Loucy (cell line): Measurements from ENCODE around the gene MEGF9.

ENCODE experiments used
- H2AFZ ChIP-seq: fragments of 200-600 bp; sonication (generic); 2 replicates; pipeline ENCODE4 v1.6.0; 2016; ENCODE audit warnings: antibody characterized with exemption, mild to moderate bottlenecking, low read length, moderate library complexity
- H3F3A ChIP-seq: fragments of 200-600 bp; 2 replicates; pipeline ENCODE4 v1.6.0; 2016; ENCODE audit warnings: antibody characterized with exemption, low read depth, mild to moderate bottlenecking
- H3K27me3 ChIP-seq: fragments of 200-600 bp; sonication (generic); 2 replicates; pipeline ENCODE4 v1.6.1; 2014; ENCODE audit warnings: low read length, mild to moderate bottlenecking; ENCODE audit not compliant: insufficient read depth, poor library complexity, severe bottlenecking
- H3K36me3 ChIP-seq: fragments of 200-600 bp; sonication (generic); 2 replicates; pipeline ENCODE4 v1.6.1; 2016; ENCODE audit warnings: low read length; ENCODE audit not compliant: insufficient read depth
- H3K4me1 ChIP-seq: fragments of 200-600 bp; sonication (generic); 2 replicates; pipeline ENCODE4 v1.5.1; 2014; ENCODE audit warnings: low read length, mild to moderate bottlenecking; ENCODE audit not compliant: insufficient read depth, poor library complexity, severe bottlenecking
- H3K4me2 ChIP-seq: fragments of 200-600 bp; sonication (generic); 2 replicates; pipeline ENCODE4 v1.6.0; 2014; ENCODE audit warnings: antibody characterized with exemption, low read length, low read depth, mild to moderate bottlenecking; ENCODE audit not compliant: poor library complexity, severe bottlenecking
- H3K4me3 ChIP-seq: fragments of 200-600 bp; sonication (generic); 2 replicates; pipeline ENCODE4 v1.5.1; 2014; ENCODE audit warnings: low read length, mild to moderate bottlenecking, mixed read lengths; ENCODE audit not compliant: poor library complexity, severe bottlenecking
- H3K79me2 ChIP-seq: fragments of 200-600 bp; sonication (generic); 2 replicates; pipeline ENCODE4 v1.6.1; 2014; ENCODE audit warnings: low read length; ENCODE audit not compliant: insufficient read depth
- H3K9ac ChIP-seq: fragments of 200-600 bp; sonication (generic); 2 replicates; pipeline ENCODE4 v1.6.0; 2014; ENCODE audit warnings: mild to moderate bottlenecking, low read depth, low read length, moderate library complexity; ENCODE audit not compliant: poor library complexity, severe bottlenecking
- H3K9me2 ChIP-seq: fragments of 200-600 bp; sonication (generic); replicated peaks from 2 replicates; pipeline ENCODE4 v1.6.1; 2016; ENCODE audit warnings: low read depth, low read length, mixed read lengths
- H3K9me3 ChIP-seq: fragments of 200-600 bp; sonication (generic); 2 replicates; pipeline ENCODE4 v1.6.1; 2014; ENCODE audit warnings: mild to moderate bottlenecking, antibody characterized with exemption, low read length, low read depth; ENCODE audit not compliant: insufficient read depth
- H4K20me1 ChIP-seq: fragments of 200-600 bp; sonication (generic); 2 replicates; pipeline ENCODE4 v1.6.0; 2014; ENCODE audit warnings: antibody characterized with exemption, low read length, mild to moderate bottlenecking; ENCODE audit not compliant: insufficient read depth, poor library complexity, severe bottlenecking
- CTCF ChIP-seq: fragments of 200-600 bp; sonication (generic); conservative IDR thresholded peaks from 2 replicates; pipeline ENCODE4 v1.5.1; 2014; ENCODE audit warnings: mild to moderate bottlenecking, antibody characterized with exemption, low read length
- EZH2phosphoT487 ChIP-seq: fragments of 200-600 bp; IDR thresholded peaks from 2 replicates; pipeline ENCODE4 v1.6.1; 2018; ENCODE audit warnings: antibody characterized with exemption, mild to moderate bottlenecking, moderate library complexity, borderline replicate concordance

Gene MEGF9

GRCh38 chr9:120688758-120689157, 25.5 kb downstream of the MEGF9 start:
- Histone ChIP-seq H3K9me2 (no peaks in the 10 kb centered on the region), H3K4me1 (peaks cover 30% of the 10 kb centered on the region), H4K20me1 (no peaks in the 10 kb centered on the region), H3K9ac (no peak overlapping the region), H3K36me3 (no peaks in the 10 kb centered on the region), H3K4me3 (no peak overlapping the region), H3F3A (no peaks in the 10 kb centered on the region), H3K9me3 (no peaks in the 10 kb centered on the region), H2AFZ (no peak overlapping the region), H3K4me2 (no peak overlapping the region), H3K79me2 (no peaks in the 10 kb centered on the region), H3K27me3 (no peaks in the 10 kb centered on the region)
- no peak for TF ChIP-seq EZH2phosphoT487
- TF ChIP-seq CTCF: no peak

GRCh38 chr9:120683150-120683549, 31.1 kb downstream of the MEGF9 start:
- Histone ChIP-seq H3K36me3 (no peaks in the 10 kb centered on the region), H3K4me2 (no peak overlapping the region), H3K9me3 (no peaks in the 10 kb centered on the region), H3K27me3 (no peaks in the 10 kb centered on the region), H3K4me3 (no peak overlapping the region), H2AFZ (no peak overlapping the region), H3F3A (no peaks in the 10 kb centered on the region), H4K20me1 (no peaks in the 10 kb centered on the region), H3K4me1 (peaks cover 8% of the 10 kb centered on the region), H3K9ac (no peak overlapping the region), H3K9me2 (no peaks in the 10 kb centered on the region), H3K79me2 (no peaks in the 10 kb centered on the region)
- no peak for TF ChIP-seq EZH2phosphoT487
- TF ChIP-seq CTCF: no peak

GRCh38 chr9:120681121-120681520, 33.1 kb downstream of the MEGF9 start:
- Histone ChIP-seq H3K27me3 (no peaks in the 10 kb centered on the region), H3K4me1 (peaks cover 18% of the 10 kb centered on the region), H3K4me2 (no peak overlapping the region), H3K9me3 (no peaks in the 10 kb centered on the region), H3K79me2 (no peaks in the 10 kb centered on the region), H3K36me3 (no peaks in the 10 kb centered on the region), H3F3A (no peaks in the 10 kb centered on the region), H4K20me1 (no peaks in the 10 kb centered on the region), H3K9me2 (no peaks in the 10 kb centered on the region), H3K4me3 (no peak overlapping the region), H3K9ac (no peak overlapping the region), H2AFZ (no peak overlapping the region)
- TF ChIP-seq EZH2phosphoT487 (no peak), CTCF (no peak)
